GM19023 (cell line): ENCODE results near the gene SLC6A17.

Experiments
- ATAC-seq: cut with Tn5 transposase; IDR thresholded peaks from one replicate; pipeline ENCODE4 v1.9.1; 2021; ENCODE audit warnings: mild to moderate bottlenecking, moderate library complexity; ENCODE audit not compliant: unreplicated experiment

SLC6A17 gene

GRCh38 chr1:110235834-110236682 lies 85.8 kb downstream of the SLC6A17 start:
- ATAC-seq = no peak

- no peak for ATAC-seq
These were observed 87.3 kb downstream of the SLC6A17 start for GRCh38 chr1:110237386-110238152.

DNA sequence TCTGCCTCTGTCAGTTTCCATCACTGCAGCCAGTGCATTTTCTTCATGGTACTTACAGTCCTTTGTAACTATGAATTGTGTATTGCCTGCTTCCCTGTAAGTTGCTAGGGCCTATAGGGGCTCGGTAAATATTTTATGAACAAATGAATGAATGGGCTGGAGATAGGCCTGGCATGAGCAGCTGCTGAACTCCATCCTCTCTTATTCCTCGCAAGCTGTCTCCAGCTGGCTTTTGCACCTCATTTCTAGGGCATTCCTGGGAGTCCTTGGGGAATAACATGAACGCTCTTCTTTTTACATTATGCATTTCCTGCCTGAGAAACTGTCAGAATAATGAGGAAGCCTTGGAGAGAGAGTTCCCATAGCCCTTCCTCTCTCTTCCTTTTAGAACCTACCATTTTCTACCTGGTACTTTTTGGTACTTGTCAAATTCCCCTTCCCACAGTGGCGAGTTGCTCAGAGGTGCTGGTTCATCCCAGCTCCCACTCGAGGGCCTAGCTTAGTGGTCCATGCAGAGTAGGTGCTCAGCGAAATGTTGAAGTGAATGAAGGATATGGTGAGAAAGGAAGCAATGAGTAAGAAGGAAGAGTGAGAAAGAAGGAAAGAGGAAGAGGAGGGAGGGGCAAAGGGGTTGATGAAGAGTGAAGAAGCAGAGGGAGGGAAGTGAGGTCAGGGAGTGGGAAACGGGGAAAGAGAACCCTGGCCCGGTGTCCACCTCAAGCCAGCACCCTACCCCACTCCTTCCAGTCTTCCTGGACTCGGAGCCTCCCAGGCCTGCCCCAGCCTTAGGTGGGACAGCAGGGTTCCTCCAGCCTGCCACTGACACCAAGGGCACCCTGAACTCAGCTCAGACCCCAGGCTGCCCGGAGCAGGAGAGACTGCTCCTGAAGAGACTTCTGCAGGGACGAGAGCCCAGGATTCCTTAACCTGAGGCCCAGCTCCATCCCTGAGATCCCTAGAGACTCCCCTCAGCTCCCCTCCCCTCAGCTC lies 89.4 kb downstream of the SLC6A17 start:
- no peak for ATAC-seq

GRCh38 chr1:110240476-110241210 lies 90.3 kb downstream of the SLC6A17 start:
- no peak for ATAC-seq

DNA sequence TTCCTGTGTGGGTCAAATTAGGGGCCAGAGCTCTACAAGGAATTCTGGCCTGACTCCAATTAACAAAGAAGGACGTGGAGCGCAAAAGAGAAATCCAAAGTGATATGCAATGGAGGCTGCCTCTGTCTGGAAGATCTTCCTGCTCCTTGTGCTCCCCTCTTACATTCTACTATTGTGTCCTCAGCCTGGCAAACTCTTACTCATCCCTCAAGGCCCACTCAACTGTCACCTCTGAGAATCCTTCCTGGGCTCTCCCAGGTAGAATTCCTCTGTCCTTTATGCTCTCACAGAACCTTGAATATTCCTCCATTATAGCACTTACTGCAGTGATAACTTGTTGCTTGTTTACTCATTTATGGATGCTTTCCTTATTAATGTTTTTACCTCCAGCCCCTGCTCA lies 91.2 kb downstream of the SLC6A17 start:
- no peak for ATAC-seq

DNA sequence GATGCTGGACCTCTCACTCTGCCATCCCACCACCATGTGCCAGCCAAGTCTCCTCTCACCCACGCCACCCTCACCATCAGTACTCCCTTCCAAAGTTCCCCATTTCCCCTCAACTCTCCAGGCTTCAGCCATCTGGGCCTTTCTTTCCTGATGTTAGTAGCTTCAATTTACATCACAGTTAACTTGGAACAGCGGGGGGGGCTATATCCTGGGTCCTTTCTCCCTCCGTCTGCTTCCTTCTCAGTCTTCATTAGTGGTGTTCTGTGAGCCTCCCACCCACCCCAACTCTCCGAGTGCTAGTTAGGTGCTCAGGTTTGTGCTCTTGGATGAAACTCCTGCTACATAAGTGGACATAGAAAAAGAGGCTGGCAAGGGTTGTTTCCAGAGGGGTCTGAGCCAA lies 91.8 kb downstream of the SLC6A17 start:
- no peak for ATAC-seq

- ATAC-seq = no peak
These were observed 92.4 kb downstream of the SLC6A17 start for GRCh38 chr1:110242731-110243130.

GRCh38 chr1:110243146-110243545 lies 92.9 kb downstream of the SLC6A17 start:
- ATAC-seq = peak; percentile 13

DNA sequence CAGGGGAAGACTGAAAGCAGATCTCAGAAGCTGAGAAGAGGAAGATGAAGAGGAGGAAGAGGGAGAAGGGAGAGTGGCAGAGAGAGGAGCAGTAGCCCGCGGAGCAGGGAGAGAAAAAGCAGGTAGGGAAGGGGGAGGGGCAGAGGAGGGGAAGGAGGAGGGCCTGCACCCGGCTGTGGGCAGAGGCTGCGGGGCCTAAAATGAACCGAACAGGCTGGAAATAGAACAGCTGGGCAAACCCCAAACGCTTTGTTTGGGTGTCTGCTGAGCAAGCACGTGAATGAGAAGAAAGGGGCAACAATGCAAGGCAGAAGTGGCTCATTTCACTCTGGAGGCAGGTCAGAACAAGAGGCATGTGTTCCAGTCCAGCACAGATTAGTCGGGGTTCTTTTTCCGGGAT lies 93.3 kb downstream of the SLC6A17 start:
- peak; percentile 62 for ATAC-seq

- ATAC-seq = no peak
These were observed 95.8 kb downstream of the SLC6A17 start for GRCh38 chr1:110245876-110246620.

DNA sequence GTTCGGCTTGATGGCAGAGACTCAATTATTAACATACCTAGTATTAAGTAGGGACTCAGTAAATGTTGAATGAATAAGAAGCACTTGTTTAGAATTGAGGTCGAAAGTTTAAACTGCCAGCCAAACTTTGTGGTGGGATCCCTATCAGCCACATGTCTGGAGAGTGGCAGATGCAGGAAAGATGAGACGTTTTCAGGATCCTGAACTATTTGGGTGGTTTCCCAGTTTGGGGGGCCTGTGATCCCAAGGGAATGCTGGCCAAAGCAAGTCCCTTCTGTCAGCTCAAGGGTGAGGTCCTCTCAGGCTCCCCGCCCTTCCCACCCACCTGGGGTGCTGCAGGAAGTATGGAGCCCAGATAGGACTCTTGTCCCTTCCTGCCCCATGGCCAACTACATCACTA lies 98.5 kb downstream of the SLC6A17 start:
- no peak for ATAC-seq

DNA sequence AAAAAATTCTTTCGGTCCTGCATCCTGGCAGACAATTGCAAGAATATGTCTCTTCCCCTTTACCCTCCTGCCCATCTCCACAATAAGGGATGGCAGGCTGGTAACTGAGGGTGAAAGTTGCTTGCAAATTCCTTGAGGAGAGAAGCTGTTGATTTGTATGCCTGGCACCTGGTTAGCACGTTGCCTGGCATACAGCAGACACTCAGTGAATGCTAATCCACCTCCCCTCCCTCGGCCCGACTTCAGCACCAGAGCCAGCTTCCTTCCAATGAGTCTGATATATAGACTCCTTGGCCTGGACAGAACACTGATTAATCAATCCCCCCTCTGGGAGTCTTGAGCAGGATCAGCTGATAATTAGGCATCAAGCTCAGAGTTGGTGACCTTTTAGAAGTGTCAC lies 99.0 kb downstream of the SLC6A17 start:
- ATAC-seq = no peak

- no peak for ATAC-seq
These were observed 99.7 kb downstream of the SLC6A17 start for GRCh38 chr1:110250008-110250407.

DNA sequence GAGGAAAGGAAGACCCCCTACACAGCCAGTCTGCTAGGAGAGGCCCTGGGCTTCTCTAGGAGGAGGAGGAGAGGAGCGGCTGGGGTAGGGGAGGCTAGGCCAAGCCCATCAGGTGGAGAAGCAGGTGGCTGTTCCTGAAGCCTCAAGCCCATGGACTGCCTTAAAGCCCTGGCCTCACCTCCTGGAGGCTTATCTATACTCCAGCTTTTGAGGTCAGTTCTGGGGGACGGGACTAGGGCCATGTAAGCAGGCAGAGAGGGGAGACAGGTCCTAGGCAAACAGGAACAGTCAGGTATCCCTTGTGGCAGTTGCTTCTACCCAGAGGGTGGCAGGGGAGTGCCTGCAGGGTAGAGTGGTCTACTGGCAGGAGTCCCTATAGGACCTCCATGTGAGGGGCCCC lies 100.5 kb downstream of the SLC6A17 start:
- no peak for ATAC-seq
